Gastrocnemius medialis (tissue), 4 donors: ENCODE data around the gene SOX15.

Experiments used
- POLR2A ChIP-seq, 2 donors: fragments of 450-650 bp; IDR thresholded peaks; one replicate each; pipeline ENCODE4 v1.6.1; 2017; ENCODE audit warnings: antibody characterized with exemption in 2 of 2, mild to moderate bottlenecking in 2 of 2, moderate library complexity in 2 of 2
- TF ChIP-seq, protein P1 (sequence below), 5 experiments: fragments of 450-650 bp in 3 of 5; fragments of 200-600 bp in 2 of 5; sonication (generic) in 2 of 5; IDR thresholded peaks in 4 of 5; conservative IDR thresholded peaks in 1 of 5; 1 replicate in 4 of 5; 2 replicates in 1 of 5; pipeline ENCODE4 v1.5.1; 2016 to 2019; ENCODE audit warnings: antibody characterized with exemption in 5 of 5, mild to moderate bottlenecking in 3 of 5, moderate library complexity in 3 of 5

DNA sequence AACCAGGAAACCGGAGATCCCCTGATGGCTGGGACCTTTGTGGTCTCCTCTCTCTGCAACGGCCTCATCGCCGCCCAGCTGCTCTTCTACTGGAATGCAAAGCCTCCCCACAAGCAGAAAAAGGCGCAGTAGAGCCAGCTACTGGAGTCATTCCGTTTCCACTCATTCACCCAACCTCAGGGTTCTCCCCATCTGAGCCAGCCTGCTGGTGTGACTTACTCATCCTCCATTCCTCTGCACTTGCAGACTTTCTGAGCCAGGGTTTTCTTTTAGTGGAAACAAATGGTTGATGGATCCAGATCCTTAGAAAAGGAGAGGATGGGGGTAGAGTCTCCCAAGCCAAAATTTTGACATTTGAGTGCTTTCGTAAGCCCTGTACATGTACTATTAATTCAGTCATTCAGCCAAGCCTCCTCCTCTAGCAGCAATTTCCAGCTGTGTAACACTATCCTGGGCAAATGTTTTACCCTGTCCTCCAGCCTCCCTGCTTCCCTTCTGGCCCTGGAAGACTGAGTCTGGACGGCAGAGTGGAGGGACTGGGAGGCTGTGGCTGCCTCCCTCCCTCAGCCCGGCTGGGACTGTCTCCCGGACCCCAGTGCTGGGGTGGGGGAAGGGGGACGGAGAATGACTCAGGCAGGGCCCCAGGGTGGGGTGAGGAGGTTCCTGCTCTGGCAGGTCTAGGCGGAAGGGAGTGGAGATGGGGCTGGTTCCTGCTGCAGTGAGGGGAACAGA is 2.3 kb downstream of the SOX15 start:
- no peak for TF ChIP-seq POLR2A (IDR thresholded peaks at IDR 0.05)
- TF ChIP-seq, protein P1, sequence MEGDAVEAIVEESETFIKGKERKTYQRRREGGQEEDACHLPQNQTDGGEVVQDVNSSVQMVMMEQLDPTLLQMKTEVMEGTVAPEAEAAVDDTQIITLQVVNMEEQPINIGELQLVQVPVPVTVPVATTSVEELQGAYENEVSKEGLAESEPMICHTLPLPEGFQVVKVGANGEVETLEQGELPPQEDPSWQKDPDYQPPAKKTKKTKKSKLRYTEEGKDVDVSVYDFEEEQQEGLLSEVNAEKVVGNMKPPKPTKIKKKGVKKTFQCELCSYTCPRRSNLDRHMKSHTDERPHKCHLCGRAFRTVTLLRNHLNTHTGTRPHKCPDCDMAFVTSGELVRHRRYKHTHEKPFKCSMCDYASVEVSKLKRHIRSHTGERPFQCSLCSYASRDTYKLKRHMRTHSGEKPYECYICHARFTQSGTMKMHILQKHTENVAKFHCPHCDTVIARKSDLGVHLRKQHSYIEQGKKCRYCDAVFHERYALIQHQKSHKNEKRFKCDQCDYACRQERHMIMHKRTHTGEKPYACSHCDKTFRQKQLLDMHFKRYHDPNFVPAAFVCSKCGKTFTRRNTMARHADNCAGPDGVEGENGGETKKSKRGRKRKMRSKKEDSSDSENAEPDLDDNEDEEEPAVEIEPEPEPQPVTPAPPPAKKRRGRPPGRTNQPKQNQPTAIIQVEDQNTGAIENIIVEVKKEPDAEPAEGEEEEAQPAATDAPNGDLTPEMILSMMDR (IDR thresholded peaks at IDR 0.05 in 4 of 5, conservative IDR thresholded peaks at IDR 0.05 in 1 of 5) = no peak
